Activated CD8-positive, alpha-beta memory T cell treated with anti-CD3 and anti-CD28 coated beads, Interleukin-2, amount 50 U/mL, for 1 hour (primary cell): Measurements from ENCODE around the gene GAS7.

Experiments
- DNase-seq: peaks from one replicate; pipeline ENCODE4 v3.0.0-alpha.2; 2020; ENCODE audit errors: extremely low read depth

Gene GAS7

GRCh38 chr17:10200645-10201044 is 2.2 kb upstream of the GAS7 start:
- DNase-seq: no peak

DNA sequence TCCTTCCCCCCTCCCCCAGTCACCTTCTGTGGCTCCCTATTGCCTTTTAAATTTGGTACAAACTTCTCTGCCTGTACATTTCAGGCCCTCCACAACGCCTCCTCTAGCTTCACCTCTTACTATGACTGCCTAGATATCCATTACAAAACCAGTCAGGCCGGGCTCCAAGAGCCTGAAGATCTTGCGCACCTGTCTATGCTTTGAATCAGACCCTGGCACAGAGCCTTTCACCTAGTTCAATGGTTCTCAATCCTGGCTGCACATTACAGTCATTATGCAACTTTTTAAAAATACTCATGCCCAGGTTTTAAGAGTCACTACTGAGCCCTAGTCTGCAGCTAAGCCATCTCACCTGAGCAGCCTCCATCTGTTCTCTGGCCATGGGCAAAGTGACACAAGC is 1.6 kb upstream of the GAS7 start:
- no peak for DNase-seq

GRCh38 chr17:10197721-10198508 is 491 bp downstream of the GAS7 start:
- no peak for DNase-seq

- DNase-seq: no peak
Measured at GRCh38 chr17:10197362-10197720, 1.1 kb downstream of the GAS7 start.

GRCh38 chr17:10196941-10197340 is 1.5 kb downstream of the GAS7 start:
- DNase-seq: no peak

DNA sequence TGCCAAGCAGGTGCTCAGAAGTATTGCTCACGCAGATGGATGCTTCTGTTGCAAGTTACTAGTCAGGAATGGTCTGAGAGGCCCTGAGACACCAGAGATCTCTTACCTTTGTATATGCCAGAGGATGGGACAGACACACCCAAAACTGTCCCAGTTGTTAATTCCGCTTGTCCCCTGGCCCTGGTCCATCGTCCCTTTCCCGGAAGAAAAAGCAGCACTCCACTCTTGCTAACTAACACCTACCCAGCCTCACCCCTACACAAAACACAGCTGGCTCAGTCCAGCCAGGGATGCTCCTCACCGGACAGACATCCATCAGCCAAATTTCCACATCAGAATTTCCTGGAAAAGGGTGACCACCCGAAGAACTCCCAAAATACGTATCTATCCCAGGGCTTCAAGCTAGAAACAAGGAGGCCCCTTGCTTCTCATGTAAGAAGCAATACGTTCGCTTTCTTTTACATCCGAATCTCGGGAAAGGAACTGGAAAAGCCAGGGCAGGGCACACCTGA is 2.0 kb downstream of the GAS7 start:
- no peak for DNase-seq

GRCh38 chr17:10195090-10195805 is 3.2 kb downstream of the GAS7 start:
- DNase-seq: no peak

- DNase-seq: no peak
Measured at GRCh38 chr17:10193632-10194031, 4.8 kb downstream of the GAS7 start.

DNA sequence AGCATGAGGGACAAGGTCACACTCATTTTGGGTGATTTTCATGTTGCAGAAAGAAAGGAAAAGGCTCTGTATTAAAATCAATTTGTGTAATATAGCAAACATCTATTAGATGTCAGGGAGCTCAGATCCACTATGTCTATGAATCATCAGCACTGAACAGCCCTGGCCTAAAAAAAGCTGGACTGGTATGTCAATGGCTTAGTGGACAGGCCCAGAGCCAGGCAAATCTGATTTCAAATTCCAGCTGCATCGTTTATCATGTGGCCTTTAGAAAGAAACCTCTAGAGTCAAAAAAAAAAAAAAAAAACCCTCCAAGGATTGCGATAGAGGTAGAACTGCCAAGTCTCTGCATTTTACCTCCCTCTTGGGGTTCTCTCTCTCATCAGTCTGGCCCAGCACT is 5.4 kb downstream of the GAS7 start:
- no peak for DNase-seq

GRCh38 chr17:10192461-10192860 is 5.9 kb downstream of the GAS7 start:
- DNase-seq: no peak

DNA sequence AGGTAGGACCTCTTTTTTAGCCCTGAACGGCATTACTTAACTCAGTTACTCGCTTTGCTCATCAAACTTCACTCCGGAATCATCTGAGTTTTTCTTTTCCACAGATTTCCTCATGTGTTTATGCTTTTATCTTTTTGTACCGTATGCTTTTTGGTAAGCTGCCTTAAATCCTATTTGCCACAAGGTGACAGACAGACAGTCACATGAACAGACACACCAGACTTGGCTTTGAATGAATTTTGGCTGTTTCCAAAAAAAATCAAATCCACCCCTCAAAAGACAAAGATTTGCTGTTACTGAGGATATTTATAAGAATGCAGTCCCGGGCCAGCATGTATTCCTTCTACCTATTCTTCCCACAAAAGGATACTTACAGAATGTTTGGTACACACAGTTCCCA is 10.9 kb downstream of the GAS7 start:
- no peak for DNase-seq

DNA sequence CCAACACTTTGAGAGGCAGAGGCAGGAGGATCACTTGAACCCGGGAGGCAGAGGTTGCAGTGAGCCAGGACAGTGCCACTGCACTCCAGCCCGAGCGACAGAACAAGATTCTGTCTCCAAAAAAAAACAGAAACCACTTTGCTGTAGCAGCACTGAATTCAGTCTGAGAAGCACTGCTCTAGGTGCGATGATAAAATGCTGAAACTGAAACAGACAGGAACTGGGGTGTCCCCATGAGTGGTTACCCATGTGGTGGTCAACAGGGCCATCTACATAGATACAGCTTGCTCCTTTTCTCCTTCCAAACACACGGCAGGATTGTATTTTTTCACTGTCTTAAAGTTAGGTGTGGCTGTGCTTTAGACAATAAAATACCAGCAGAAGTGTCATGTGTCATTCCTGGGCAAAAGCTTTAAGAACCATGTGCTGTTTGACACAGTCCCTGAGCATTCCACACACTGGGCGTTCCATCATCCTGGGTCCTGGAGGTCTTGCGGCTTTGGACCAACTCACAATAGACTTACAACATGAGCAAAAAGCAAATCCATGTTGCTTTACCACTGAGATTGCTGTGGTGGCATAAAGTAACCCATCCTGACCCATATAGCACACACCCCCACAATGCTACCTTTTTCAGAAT is 11.5 kb downstream of the GAS7 start:
- no peak for DNase-seq

DNA sequence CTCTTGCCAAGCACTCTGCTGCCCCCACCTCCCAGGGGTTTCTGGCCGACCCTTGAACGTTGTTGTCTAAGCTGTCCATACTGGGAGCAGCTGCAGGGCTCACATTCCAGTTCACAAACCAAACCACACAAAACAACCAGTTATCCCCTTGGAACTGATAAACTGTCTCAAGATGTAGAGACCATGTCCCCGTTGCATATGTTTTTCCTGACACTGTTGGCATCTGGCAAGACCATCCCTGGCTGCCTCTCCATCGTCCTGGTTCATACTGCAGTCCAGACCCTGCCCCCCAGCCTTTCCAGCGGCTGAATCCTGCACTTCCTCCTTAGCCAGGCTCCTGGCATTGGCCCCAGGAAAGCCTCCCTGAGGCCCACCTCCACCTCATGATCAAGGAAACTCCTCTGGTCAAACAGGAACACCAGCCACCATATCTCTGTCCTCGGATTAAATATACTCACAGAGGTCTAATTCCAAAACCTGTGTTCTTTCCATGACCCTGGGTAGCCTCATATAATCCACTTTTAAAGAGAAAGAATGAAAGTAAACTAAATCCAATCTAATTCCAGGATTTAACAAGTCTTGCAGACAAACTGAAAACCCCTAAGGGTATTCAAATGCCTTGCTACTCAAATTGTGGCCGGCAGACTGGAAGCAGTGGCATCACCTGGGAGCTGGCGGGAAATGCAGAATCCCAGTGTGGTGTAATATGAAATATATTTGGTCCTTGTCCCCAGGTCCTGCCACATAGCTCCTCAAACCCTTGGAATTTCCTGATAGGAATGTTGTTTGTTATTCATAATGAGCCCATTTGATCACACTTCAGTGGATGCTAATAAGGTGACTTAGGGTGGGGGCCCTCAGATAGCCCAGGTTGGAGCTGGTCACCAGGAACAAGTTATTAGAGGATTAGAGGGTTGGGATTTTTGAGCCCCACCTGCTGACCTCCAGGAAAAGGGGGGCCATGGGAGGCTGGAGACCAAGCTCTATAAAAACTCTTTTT is 14.2 kb downstream of the GAS7 start:
- DNase-seq: no peak

DNA sequence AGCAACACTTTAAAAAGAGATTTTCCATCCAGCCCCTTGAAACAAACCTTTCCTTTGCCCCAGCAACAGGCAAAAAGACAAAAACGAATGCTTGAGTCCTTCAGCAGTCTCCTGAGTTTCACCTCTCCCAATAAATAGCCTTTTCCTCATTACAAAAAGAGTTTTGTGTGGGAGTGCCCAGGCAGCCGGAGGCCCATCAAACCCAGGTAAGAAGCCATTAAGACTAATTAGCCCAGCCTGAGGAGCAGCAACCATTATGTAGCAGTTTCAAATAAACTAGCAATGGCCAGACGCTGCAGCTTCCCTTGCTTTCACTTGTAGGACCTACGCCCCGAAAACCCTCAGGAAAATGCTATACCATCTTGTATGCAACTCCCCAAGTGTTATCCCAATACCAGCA is 15.6 kb downstream of the GAS7 start:
- DNase-seq: no peak

GRCh38 chr17:10178506-10178991 is 19.9 kb downstream of the GAS7 start:
- no peak for DNase-seq

- no peak for DNase-seq
Measured at GRCh38 chr17:10177913-10178505, 20.4 kb downstream of the GAS7 start.

DNA sequence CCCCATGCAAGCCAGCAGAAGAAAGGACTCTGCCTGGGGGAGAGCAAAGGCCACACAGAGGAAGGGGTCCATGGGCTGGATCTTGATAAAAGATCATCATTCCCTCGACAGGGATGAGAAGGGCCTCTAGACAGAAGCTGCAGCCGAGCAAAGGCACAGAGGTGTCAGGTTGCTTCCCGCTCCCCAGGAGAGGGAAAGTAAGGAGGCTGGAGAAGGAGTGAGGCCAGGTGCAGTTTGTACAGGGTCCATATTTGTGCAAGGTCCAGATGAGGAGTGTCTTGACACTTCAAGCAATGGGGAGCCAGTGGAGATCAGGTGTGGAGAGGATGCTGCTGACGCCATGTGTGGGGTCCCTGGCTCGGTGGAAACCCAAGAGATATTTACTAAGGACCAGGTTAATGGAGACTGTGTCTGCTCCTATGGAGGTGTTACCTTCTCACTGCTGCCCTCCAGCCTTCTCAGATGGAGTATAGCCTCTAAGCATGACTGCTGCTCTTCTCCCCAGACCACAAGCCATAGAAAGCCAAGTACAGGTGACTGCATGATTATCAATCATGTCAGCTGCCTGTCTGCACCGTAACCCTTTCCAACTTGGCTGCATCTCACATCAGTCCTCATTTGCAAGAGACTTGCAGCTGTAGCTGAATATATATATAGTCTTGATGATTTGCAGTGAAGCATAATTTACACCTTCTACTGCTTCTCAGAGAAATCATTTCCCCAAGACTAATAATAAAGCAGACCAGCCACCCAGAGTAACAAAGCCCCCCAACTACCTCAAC is 21.1 kb downstream of the GAS7 start:
- no peak for DNase-seq

GRCh38 chr17:10173913-10174312 is 24.5 kb downstream of the GAS7 start:
- DNase-seq: no peak

GRCh38 chr17:10172778-10173177 is 25.6 kb downstream of the GAS7 start:
- DNase-seq: no peak

GRCh38 chr17:10172241-10172741 is 26.1 kb downstream of the GAS7 start:
- no peak for DNase-seq
